ENCODE results near the gene PRR18.

PRR18 gene

GRCh38 chr6:166274163-166274562 is 34.0 kb downstream of the PRR18 start:
- no peak for DNase-seq

GRCh38 chr6:166271376-166271765 is 36.8 kb downstream of the PRR18 start:
- DNase-seq, result no peak

GRCh38 chr6:166270706-166271375 is 37.4 kb downstream of the PRR18 start:
- DNase-seq, result no peak

- DNase-seq, result no peak
Observed at GRCh38 chr6:166269301-166270039, 38.7 kb downstream of the PRR18 start.

GRCh38 chr6:166268431-166268830 is 39.8 kb downstream of the PRR18 start:
- DNase-seq, result no peak

GRCh38 chr6:166267526-166267925 is 40.7 kb downstream of the PRR18 start:
- no peak for DNase-seq

GRCh38 chr6:166266336-166266735 is 41.9 kb downstream of the PRR18 start:
- no peak for DNase-seq

- no peak for DNase-seq
Observed at GRCh38 chr6:166262743-166263515, 45.3 kb downstream of the PRR18 start.

- no peak for DNase-seq
Observed at GRCh38 chr6:166259296-166259977, 48.8 kb downstream of the PRR18 start.

GRCh38 chr6:166258854-166259276 is 49.3 kb downstream of the PRR18 start:
- no peak for DNase-seq

GRCh38 chr6:166257911-166258318 is 50.3 kb downstream of the PRR18 start:
- no peak for DNase-seq
